ENCODE results near the gene USP9X.
"Not testable (repeated sequence)": the region's sequence is repeated elsewhere in the genome, so short reads cannot be mapped to it uniquely, and the experiment has no call there.

USP9X gene

DNA sequence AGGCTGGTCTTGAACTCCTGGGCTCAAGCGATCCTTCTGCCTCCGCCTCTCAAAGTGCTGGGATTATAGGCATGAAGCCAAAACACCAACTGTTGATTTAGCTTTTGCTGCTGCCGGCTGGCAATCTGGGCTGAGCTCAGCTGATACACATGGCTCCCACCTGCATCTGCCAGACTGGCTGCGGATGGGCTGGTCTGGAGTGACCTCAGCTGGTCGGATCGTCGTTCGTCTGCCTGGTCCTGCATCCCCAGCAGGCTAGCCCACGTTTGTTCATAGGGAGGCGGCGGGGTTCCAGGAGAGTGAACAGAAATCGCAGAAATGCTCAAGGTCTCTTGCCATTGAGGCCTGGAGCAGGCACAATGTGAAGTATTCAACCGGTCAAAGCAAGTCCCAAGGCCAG lies 174.3 kb downstream of the USP9X start:
- Histone ChIP-seq H3K27me3 (ENCODE audit: control insufficient read depth, insufficient read depth, low read length) (peaks cover 4% of the 10 kb centered on the region), H3K4me1 (ENCODE audit: control insufficient read depth, insufficient read depth, low read length) (no peaks in the 10 kb centered on the region), H3K9ac (ENCODE audit: low read depth, low read length) (no peak overlapping the region), H3K36me3 (ENCODE audit: insufficient read depth, low read length) (no peaks in the 10 kb centered on the region), H3K9me3 (replicated peaks; ENCODE audit: low read length) (no peaks in the 10 kb centered on the region), H3K4me3 (ENCODE audit: low read length) (no peak overlapping the region), H3K4me2 (ENCODE audit: low read length) (no peak overlapping the region)

DNA sequence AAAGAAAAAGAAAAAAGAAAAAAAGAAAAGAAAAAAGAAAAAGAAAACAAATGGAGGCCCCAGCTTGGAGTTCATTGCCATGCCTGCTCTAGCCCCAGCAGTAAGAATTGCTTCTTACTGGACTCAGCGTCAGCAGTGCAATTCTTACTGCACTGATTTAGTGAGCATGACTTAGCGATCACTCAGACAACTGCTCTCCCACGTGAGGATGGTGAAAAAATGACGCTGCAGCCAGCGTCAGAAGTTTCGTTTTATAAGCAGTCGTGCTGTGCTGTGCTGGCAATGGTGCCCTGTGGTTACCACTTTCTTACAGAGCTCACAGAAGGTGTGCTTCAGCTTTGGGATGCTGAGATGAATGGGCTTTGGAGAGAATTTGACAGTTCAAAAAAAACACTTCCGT lies 180.4 kb downstream of the USP9X start:
- no peaks in the 10 kb centered on the region for H3K9me3 ChIP-seq (replicated peaks; ENCODE audit: low read length)
- peak overlapping the region; percentile 71 for H3K4me2 ChIP-seq (ENCODE audit: low read length)
- H3K4me1 ChIP-seq (ENCODE audit: control insufficient read depth, insufficient read depth, low read length) = no peaks in the 10 kb centered on the region
- H3K27me3 ChIP-seq (ENCODE audit: control insufficient read depth, insufficient read depth, low read length) = peaks cover 6% of the 10 kb centered on the region
- no peaks in the 10 kb centered on the region for H3K36me3 ChIP-seq (ENCODE audit: insufficient read depth, low read length)
- peak overlapping the region; percentile 48 for H3K4me3 ChIP-seq (ENCODE audit: low read length)
- H3K9ac ChIP-seq (ENCODE audit: low read depth, low read length) = peak overlapping the region; percentile 63

DNA sequence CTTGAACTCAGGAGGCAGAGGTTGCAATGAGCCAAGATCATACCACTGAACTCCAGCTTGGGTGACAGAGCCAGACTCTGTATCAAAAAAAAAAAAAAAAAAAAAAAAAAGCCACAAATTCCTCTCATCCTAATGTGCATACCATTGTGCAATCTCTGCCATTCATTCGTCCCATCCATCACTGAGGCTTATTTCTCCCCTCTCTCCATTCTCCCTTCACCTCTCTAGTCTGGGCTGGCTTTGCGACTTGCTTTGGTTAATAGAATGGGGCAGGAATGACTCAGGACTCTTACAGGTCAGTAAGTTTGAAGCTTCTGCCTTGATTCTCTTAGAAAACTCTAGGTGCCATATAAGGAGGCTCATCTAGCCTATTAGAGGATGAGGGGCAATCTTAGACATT lies 188.4 kb downstream of the USP9X start:
- no peaks in the 10 kb centered on the region for H3K36me3 ChIP-seq (ENCODE audit: insufficient read depth, low read length)
- no peak overlapping the region for H3K9ac ChIP-seq (ENCODE audit: low read depth, low read length)
- H3K4me2 ChIP-seq (ENCODE audit: low read length) = no peak overlapping the region
- H3K4me3 ChIP-seq (ENCODE audit: low read length) = no peak overlapping the region
- peaks cover 8% of the 10 kb centered on the region for H3K4me1 ChIP-seq (ENCODE audit: control insufficient read depth, insufficient read depth, low read length)
- H3K9me3 ChIP-seq (replicated peaks; ENCODE audit: low read length) = no peaks in the 10 kb centered on the region
- peaks cover 25% of the 10 kb centered on the region for H3K27me3 ChIP-seq (ENCODE audit: control insufficient read depth, insufficient read depth, low read length)

- Histone ChIP-seq H3K4me2 (ENCODE audit: low read length) (peak overlapping the region; percentile 86), H3K9me3 (replicated peaks; ENCODE audit: low read length) (no peaks in the 10 kb centered on the region), H3K4me1 (ENCODE audit: control insufficient read depth, insufficient read depth, low read length) (peaks cover 8% of the 10 kb centered on the region), H3K9ac (ENCODE audit: low read depth, low read length) (peak overlapping the region; percentile 66), H3K27me3 (ENCODE audit: control insufficient read depth, insufficient read depth, low read length) (peaks cover 26% of the 10 kb centered on the region), H3K36me3 (ENCODE audit: insufficient read depth, low read length) (no peaks in the 10 kb centered on the region), H3K4me3 (ENCODE audit: low read length) (peak overlapping the region; percentile 73)
Observed at GRCh38 chrX:41275661-41276609, 190.7 kb downstream of the USP9X start.

GRCh38 chrX:41276661-41277506 lies 191.6 kb downstream of the USP9X start:
- peaks cover 23% of the 10 kb centered on the region for H3K27me3 ChIP-seq (ENCODE audit: control insufficient read depth, insufficient read depth, low read length)
- peaks cover 8% of the 10 kb centered on the region for H3K4me1 ChIP-seq (ENCODE audit: control insufficient read depth, insufficient read depth, low read length)
- H3K9ac ChIP-seq (ENCODE audit: low read depth, low read length) = peak overlapping the region; percentile 66
- no peaks in the 10 kb centered on the region for H3K36me3 ChIP-seq (ENCODE audit: insufficient read depth, low read length)
- H3K9me3 ChIP-seq (replicated peaks; ENCODE audit: low read length) = no peaks in the 10 kb centered on the region
- peak overlapping the region; percentile 73 for H3K4me3 ChIP-seq (ENCODE audit: low read length)
- H3K4me2 ChIP-seq (ENCODE audit: low read length) = peak overlapping the region; percentile 86

DNA sequence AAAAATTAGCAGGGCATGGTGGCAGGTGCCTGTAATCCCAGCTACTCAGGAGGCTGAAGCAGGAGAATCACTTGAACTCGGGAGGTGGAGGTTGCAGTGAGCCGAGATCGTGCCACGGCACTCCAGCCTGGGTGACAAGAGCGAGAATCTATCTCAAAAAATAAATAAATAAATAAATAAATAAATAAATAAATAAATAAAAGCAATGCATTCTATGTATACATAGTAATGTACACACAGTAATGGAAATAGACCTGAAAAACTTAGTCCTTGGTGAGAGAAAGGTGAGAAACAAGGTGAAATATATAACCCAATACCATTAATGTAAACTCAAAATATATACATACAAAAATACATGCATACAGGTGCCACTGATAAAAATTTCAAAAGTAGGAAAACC lies 197.1 kb downstream of the USP9X start:
- not testable (repeated sequence) for H3K36me3 ChIP-seq (ENCODE audit: insufficient read depth, low read length); H3K9ac ChIP-seq (ENCODE audit: low read depth, low read length); H3K4me3 ChIP-seq (ENCODE audit: low read length); H3K4me1 ChIP-seq (ENCODE audit: control insufficient read depth, insufficient read depth, low read length); H3K9me3 ChIP-seq (replicated peaks; ENCODE audit: low read length); H3K4me2 ChIP-seq (ENCODE audit: low read length)
- H3K27me3 ChIP-seq (ENCODE audit: control insufficient read depth, insufficient read depth, low read length) = peaks cover 15% of the 10 kb centered on the region

DNA sequence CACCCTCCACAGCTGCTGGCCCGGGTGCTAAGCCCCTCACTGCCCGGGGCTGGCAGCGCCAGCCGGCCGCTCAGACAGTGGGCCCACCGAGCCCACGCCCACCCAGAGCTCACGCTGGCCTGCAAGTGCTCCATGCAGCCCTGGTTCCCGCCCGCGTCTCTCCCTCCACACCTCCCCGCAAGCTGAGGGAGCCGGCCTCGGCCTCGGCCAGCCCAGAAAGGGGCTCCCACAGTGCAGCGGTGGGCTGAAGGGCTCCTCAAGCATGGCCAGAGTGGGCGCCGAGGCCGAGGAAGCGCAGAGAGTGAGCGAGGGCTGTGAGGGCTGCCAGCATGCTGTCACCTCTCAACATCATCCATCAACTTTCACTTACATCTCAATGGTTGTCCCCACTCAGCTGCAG lies 200.7 kb downstream of the USP9X start:
- H3K9me3 ChIP-seq (replicated peaks; ENCODE audit: low read length); H3K36me3 ChIP-seq (ENCODE audit: insufficient read depth, low read length); H3K4me1 ChIP-seq (ENCODE audit: control insufficient read depth, insufficient read depth, low read length); H3K27me3 ChIP-seq (ENCODE audit: control insufficient read depth, insufficient read depth, low read length); H3K4me3 ChIP-seq (ENCODE audit: low read length); H3K9ac ChIP-seq (ENCODE audit: low read depth, low read length); H3K4me2 ChIP-seq (ENCODE audit: low read length): not testable (repeated sequence)

Measured in skeletal muscle satellite cell (primary cell).